ENCODE data around the gene SLC10A2.
"Not testable (repeated sequence)": the region's sequence is repeated elsewhere in the genome, so short reads cannot be mapped to it uniquely, and the experiment has no call there.

SLC10A2 gene

GRCh38 chr13:103066079-103066780 lies at the start of gene SLC10A2:
Gene SLC10A2 (minus strand): TSS chr13:103066417. CDS start chr13:103066249, 168 bp downstream.
- DNase-seq (ENCODE audit: insufficient read length, low spot score) (no peak), FAIRE-seq (no peak)

DNA sequence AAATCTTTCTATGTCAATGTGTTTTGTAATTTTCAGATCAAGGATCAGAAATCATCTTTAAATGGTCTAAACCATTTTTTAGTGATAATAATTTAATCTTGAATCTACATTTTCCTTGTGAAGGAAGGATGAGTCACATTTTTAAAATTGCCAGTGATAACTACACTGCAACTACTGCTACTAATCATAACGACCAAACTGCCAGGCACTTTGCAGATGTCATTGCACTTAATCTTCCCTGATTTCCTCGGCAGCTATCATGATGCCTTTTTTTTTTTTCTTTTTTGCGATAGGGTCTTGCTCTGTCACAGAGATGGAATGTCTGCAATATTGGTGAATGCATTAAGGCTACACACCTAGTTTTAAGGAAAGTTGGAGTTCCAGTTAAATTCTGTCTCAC lies 41.4 kb upstream of the SLC10A2 start:
- no peak for DNase-seq (ENCODE audit: insufficient read length, low spot score)
- no peak for FAIRE-seq

DNA sequence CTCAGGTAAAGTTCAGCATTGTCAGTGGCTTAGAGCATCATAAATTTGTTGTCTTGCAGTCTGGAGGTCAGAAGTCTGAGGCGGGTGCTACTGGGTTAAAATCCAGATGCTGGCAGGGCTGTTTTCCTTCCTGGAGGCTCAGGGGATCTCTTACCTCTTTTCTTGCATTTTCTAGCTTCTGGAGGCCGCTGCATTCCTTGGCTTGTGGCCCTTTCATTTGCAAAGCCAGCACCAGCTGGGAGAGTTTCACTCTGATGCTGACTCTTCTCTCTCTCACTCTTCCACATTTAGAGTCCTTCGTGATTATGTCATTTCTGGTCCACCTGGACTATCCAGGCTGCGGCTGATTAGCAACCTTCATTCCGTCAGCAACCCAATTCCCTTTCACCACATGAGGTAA lies 38.1 kb upstream of the SLC10A2 start:
- FAIRE-seq (no peak), DNase-seq (ENCODE audit: insufficient read length, low spot score) (no peak)

DNA sequence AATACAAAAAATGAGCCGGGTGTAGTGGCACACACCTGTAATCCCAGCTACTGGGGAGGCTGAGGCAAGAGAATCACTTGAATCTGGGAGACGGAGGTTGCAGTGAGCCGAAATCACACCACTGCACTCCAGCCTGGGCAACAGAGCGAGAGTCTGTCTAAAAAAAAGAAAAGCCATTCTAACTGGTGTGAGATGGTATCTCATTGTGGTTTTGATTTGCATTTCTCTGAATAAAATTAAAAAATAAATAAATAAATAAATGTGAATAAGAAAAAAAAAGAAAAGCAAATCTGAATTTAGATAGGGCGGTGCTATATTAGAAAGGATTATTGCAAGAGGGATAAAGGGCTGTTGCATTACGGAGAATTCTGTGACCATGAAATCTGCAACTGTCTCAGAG lies 37.2 kb upstream of the SLC10A2 start:
- FAIRE-seq; DNase-seq (ENCODE audit: insufficient read length, low spot score): not testable (repeated sequence)

GRCh38 chr13:103102482-103102881 lies 36.3 kb upstream of the SLC10A2 start:
- DNase-seq (ENCODE audit: insufficient read length, low spot score) = no peak
- FAIRE-seq = no peak

DNA sequence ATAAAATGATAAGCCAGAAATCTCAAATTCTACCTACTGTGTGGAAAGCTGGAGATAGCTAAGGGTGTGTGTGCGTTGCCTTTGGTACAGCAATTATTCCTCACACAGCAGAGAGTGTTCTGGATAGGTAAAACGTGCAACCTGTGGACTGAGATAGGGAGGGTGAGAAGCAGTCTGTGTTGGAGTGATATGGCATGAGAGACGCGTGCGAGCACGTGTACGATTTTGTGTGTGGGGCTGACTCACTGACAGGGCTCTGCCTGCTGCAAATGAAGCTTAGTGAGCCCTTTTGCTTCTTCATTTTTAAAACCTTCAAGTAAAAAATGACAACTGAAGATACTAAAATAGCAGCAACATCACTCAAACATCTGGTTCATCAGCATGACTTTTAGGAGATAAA lies 35.7 kb upstream of the SLC10A2 start:
- DNase-seq (ENCODE audit: insufficient read length, low spot score) = no peak
- no peak for FAIRE-seq

- no peak for FAIRE-seq
- DNase-seq (ENCODE audit: insufficient read length, low spot score) = no peak
These were observed 35.3 kb upstream of the SLC10A2 start for GRCh38 chr13:103101500-103101899.

DNA sequence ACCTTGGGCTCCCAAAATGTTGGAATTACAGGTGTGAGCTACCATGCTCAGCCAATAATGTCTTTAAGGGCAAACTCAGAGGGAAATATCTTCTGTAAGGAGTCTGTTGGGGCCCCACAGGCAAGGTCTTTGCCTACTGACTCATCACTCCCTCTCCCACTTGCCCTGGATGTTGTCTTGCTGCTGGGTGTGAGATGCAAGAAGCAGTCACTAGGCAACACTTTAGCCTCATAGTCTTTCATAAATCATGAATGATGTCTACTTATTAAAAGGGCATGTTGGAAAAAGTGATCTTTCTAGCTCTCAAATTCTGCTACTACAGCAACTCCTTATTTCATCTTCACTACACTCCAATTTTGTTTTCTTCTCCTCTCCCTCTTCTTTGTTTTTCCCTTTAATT lies 34.6 kb upstream of the SLC10A2 start:
- DNase-seq (ENCODE audit: insufficient read length, low spot score) (peak; percentile 6), FAIRE-seq (no peak)

GRCh38 chr13:103099722-103100293 lies 33.6 kb upstream of the SLC10A2 start:
- no peak for FAIRE-seq
- no peak for DNase-seq (ENCODE audit: insufficient read length, low spot score)

DNA sequence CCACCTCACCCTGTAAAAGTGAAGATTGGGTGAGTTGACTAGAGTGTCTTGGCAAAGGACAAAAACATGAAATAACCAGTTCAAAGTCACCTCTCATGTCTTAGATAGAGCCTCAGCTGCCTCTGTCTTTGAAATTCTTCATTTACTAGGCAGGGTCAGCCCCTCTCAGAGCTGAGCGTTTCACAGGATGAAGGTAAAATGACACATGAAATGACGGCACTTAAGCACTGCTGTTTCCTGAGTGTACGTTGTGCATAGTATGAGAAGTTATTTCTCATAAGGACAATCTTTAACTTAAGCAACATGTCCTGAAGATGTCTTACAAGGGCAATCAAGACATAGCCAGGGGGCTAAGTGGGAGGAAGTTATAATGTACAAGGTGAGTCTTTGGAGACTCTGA lies 32.3 kb upstream of the SLC10A2 start:
- no peak for FAIRE-seq
- no peak for DNase-seq (ENCODE audit: insufficient read length, low spot score)

- no peak for FAIRE-seq
- no peak for DNase-seq (ENCODE audit: insufficient read length, low spot score)
These were observed 31.2 kb upstream of the SLC10A2 start for GRCh38 chr13:103097366-103097928.

GRCh38 chr13:103093649-103094048 lies 27.4 kb upstream of the SLC10A2 start:
- DNase-seq (ENCODE audit: insufficient read length, low spot score); FAIRE-seq: not testable (repeated sequence)

DNA sequence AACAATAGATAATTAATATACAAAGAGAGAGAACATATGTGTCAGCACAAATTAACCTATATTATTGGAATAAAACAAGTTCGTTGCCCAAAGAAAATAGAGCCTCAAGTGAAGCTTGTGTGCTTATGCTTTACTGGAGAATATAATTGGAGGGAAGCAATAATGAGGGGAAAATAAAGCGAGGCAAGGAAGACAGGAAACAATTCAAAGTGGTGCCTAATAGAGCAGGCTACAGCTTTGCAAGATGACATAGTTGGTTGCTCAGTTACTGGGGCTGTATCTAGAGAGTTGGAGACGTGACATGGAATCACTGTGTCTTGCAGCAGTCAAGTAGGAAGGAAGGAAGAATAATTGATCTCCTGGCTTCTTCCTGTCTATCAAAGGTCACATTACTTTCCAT lies 21.1 kb upstream of the SLC10A2 start:
- FAIRE-seq = no peak
- DNase-seq (ENCODE audit: insufficient read length, low spot score) = no peak

- no peak for DNase-seq (ENCODE audit: insufficient read length, low spot score)
- no peak for FAIRE-seq
These were observed 15.2 kb upstream of the SLC10A2 start for GRCh38 chr13:103081435-103081834.

GRCh38 chr13:103078158-103078557 lies 11.9 kb upstream of the SLC10A2 start:
- FAIRE-seq = no peak
- DNase-seq (ENCODE audit: insufficient read length, low spot score) = no peak

DNA sequence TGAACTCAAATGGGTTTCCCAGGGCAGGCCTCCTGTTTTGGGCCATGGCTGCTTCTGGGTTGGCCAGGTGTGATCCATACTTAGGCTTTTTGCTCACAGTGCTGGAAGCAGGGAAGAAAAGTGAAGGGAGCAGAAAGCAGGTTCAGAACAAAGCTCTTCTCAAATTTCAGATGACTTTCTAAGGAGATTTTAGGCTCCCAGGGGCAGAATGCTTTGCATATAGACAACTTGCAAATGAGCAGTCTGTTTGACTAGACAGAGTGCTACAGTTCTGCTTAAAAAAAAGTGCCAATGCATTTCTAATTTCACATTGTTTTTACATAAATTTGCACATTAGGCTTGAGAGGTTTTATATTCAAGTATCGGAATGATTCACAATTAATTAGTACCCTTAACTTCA lies 2.6 kb upstream of the SLC10A2 start:
- DNase-seq (ENCODE audit: insufficient read length, low spot score) = no peak
- no peak for FAIRE-seq

DNA sequence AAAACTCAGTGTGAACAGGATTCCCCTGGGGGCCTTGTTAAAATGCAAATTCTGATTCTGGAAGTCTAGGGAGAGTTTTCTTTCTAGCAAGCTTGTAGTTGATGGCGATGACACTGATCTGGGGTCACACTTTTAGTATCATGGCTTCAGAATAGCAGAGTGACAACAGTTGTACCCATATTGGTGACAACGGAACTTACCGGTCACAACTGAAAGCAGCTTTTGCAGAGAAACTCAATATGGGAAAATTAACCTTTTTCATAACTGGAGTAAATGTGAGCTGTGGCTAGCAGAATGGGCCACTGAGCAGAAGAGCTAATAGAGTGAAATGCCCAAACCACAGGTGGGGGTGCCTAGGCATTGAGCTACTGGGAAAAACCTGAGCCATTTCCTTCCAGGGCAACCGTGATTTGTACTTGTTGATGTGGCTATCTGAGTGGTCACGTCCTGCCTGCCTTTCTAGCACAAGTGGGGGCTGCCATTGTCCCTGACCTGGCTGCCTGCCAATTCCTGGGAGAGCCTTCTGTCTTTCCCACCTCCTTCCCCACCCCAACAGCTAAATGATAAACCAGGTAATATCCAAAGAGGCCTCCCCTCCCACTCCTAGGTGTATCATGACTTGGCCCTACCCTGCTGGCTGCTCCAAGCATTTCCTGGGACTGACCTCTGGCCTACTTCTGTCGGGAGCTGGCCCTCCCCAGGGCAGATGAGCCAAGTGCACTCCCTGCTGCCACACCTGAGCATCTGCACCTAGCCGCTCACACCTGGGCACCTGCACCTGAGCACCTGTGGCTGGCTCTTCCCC lies 1.7 kb upstream of the SLC10A2 start:
- FAIRE-seq = no peak

GRCh38 chr13:103066781-103067345 lies 646 bp upstream of the SLC10A2 start:
- DNase-seq (ENCODE audit: insufficient read length, low spot score) (no peak), FAIRE-seq (no peak)

More for the DNA sequence above, 1.7 kb upstream of the SLC10A2 start:
- DNase-seq (ENCODE audit: insufficient read length, low spot score) = no peak

- no peak for DNase-seq (ENCODE audit: insufficient read length, low spot score)
- FAIRE-seq = no peak
These were observed 2.8 kb downstream of the SLC10A2 start for GRCh38 chr13:103063376-103063775.

DNA sequence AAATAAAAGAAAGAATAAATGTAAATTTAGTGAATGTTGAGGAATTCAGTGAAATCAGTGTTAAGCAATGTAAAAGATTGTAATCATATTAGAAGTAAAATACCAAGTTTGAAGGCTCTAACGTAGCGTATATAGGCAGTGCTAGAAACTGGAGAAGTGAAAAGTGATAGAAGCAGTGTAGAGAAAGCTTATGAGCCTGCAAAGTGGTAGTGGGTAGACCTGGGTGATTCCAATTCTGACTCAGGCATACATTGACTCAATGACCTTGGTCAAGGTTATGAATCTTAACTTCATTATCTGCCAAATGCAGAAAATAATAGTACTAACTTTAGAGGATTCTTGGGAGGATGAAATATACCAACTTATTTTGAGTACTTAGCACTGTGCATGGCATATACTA lies 4.1 kb downstream of the SLC10A2 start:
- no peak for DNase-seq (ENCODE audit: insufficient read length, low spot score)

DNA sequence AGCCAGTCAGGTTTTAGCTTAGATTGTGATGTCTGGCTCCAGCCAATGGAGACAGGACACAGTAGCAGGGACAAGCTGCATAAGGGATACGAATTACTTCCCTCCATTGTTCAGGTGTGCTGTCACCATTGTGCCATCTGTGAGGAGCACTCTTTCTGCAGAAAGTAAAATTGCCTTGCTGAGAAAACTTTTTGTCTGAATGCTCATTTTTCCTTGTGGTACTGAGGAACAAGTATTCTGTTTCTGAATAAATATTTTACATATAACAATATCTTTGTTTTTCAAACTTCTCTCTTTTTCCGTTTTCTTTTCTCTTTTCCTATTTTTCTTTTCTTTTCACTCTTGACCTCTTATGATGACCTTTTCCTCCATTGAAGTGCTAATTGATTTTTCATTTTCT lies 10.2 kb downstream of the SLC10A2 start:
- FAIRE-seq = no peak
- no peak for DNase-seq (ENCODE audit: insufficient read length, low spot score)

More for the DNA sequence above, 4.1 kb downstream of the SLC10A2 start:
- no peak for FAIRE-seq

Data from HTR-8/SVneo (cell line).